ENCODE data around the gene IL6ST.
"Not testable (repeated sequence)": the region's sequence is repeated elsewhere in the genome, so short reads cannot be mapped to it uniquely, and the experiment has no call there.

The IL6ST gene

DNA sequence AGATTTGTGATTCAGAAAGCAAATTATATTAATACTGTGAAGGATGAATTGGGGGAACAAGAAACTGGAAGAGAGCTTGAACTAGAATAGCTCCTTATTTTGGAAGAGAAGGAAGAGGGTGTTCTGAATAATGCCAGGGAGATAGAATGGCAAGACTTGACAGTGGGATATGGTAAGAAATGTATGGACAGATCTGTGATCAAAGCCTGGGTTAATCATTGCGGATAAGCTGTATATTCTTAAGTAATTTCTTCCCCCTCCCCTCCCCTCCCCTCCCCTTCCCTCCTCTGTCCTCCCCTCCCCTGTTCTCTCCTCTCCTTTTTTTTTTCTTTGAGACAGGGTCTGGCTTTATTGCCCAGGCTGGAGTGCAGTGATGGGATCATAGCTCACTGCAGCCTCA is 10.1 kb upstream of the IL6ST start:
- no peak for DNase-seq (ENCODE audit: low read depth)

DNA sequence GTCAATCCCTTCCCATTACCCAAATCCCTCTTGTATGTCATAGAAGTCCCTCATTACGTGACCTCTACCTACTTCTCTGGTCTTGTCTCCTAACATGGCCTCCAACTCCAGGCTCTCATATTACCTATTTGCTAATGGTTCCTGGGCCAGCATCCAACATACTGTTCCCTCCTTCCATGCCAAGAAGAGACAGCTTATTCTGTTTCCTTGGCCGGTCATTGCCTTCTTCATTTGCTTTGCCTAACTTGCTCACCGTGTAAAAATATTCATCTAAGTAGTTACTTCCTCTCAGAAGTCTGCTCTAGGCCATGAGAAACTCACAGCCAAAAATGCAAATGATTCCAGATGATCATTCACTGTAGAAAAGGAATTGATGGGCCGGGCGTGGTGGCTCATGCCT is 8.9 kb upstream of the IL6ST start:
- DNase-seq (ENCODE audit: low read depth): no peak

DNA sequence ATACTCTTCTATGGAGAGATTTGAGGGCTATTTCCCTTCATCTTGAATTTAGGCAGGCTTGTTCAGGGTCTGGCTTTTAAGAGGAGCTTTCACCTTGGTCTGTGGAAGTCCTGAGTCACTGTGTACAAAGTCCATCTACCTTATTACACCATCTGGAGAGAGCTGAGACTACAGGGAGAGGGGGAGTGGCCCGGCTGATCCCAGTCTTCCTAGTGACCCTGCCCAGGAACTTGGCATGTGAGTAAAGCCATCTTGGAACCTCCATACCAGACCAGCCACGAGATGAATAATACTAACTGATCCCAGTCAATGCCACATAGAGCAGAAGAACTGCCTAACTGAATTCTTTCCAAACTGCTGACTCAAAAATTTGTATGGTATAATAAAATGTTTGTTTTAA is 8.4 kb upstream of the IL6ST start:
- no peak for DNase-seq (ENCODE audit: low read depth)

DNA sequence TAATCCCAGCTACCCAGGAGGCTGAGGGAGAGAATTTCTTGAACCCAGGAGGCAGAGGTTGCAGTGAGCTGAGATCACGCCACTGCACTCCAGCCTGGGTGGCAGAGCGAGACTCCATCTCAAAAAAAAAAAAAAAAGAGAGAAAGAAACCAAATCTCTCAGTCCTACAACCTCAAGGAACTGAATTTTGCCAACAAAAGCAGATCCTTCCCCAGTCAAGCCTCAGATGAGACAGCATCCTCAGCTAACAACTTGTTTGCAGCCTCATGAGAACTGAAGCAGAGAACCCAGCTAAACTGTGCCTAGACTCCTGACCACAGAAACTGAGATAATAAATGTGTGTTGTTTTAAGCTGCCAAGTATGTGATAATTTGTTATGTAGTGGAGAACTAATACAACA is 7.5 kb upstream of the IL6ST start:
- DNase-seq (ENCODE audit: low read depth): no peak

DNA sequence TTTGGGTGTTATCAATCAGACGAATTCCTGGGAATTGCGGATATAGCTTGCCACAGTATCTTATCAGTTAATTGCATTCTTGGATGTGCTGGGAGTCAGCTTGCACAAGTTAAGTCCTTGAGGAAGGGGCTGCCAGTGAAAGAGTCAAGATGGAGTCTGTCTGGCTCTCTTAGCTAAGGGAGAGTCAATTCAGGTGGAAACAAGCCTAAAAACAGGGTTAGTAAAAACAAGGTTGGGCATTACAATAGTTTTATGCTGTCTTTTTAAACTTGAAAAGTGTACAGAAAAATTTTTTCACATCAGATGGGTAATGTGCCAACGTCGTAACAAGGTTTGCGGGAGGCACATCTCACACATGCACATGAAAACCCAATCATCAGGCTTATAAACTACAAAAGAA is 5.5 kb upstream of the IL6ST start:
- not testable (repeated sequence) for DNase-seq (ENCODE audit: low read depth)

DNA sequence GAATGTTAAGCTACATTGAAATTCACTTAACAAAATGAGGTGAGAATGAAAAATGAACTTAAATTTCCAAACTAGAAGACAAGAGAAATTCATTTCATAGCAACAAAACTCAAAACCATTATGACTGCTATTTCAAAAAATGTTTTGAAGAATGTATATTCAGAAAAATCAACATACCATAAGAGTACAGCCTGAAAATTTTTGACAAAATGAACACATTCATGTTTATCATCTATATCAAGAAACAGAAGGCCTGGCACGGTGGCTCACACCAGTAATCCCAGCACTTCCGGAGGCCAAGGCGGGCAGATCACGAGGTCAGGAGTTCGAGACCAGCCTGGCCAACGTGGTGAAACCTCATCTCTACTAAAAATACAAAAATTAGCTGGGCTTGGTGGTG is 4.2 kb upstream of the IL6ST start:
- no peak for DNase-seq (ENCODE audit: low read depth)

DNA sequence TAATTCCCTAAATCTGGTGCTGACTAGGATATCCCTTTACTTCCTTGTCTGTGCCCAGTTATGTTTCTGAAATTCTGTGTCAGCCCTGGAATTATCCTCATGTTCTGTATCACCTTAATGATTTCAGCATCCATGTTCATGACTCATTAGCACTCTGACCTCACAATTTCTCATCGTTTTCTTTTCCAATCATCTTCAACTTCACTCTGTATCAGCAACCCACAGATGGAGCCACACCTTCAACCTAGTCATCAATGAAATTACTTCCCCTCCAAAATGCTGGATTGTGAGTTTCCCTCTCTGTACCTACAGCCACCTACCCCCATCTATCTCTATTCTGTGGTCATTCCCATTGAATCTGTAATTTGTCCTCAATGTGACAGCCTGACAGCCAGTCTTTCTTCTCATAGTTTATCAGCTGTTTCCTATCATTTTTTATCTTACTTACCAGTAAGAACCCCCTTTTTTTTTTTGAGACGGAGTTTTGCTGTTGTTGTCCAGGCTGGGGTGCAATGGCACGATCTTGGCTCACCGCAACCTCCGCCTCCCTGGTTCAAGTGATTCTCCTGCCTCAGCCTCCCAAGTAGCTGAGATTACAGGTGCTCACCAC is 3.1 kb upstream of the IL6ST start:
- DNase-seq (ENCODE audit: low read depth): no peak

DNA sequence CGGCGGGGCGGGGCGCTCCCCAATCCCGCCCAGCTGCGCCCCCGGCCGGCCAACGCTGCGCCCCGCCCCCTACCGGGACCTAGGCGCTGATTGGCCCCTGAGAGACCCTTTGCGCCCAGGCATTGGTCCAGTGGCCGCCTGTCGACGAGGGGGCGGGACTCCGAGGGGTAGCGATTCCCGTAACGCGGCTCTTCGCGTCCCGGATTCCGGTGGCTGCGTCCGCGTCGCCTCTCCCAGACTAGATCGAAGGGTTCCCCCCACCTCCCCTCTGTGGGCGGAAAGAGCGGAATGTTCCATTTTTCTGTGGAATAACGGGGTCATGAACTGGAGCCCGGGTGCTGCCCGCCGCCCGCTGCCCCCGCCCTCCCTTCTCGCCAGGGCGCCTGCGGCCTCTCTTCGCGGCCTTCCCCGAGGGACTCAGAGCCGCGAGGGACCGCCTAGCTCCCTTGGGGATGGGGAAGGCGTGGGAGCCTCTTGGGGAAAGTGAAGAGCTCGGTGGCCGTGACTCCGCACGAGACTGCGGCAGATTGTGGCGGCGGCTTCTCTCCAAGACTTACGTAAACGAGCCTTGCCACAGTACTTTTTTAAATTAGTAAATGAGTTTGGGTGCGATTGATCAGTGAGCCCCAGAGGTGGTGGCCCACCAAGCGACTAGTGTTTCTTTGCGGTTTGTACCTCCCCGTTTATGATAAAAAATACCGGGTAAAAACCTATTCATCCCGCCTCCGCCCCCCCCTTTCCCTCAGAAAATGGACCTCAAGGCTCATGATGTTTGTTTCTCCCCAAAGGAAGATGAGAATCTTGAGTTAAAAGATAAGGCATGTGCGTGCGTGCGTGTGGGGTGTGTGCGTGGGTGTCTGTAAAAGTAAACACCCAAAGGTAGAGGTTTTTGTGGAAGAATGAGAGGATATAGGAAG is 493 bp upstream of the IL6ST start:
- DNase-seq (ENCODE audit: low read depth): peak; percentile 94

DNA sequence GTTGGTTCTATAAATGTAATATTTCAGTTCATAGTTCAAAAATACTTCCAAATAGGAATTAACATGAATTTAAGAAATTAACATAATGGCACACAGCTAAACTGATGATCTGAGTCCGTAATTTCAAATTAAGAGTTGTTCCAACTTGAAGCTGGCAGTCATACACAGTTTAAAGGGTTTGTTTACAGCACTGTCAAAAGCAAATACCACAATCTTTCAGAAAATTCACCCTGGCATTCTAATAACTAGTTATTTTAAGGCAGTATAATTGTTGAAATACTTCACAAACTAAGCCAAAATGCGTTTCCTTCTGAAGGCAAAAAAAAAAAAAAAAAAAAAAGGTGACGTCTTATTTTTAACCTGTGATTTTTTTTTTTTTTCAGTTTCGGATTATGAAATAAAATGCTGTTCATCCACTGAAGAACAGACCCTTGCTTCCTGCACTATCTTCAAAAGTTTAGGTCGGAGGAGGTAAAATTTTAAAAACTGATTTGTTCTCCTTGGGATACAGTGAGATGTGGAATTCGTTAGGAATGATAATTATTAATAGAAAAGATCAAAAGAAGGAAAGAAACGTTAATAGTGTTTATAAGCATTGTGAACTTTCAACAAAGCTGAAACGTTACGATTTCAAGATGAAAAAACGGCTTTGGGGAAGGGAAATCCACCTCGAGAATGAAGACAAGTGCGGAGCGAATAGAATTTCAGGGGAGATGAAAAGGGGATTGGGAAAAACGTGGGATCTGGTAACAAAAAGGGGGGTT is 850 bp downstream of the IL6ST start:
- no peak for DNase-seq (ENCODE audit: low read depth)

DNA sequence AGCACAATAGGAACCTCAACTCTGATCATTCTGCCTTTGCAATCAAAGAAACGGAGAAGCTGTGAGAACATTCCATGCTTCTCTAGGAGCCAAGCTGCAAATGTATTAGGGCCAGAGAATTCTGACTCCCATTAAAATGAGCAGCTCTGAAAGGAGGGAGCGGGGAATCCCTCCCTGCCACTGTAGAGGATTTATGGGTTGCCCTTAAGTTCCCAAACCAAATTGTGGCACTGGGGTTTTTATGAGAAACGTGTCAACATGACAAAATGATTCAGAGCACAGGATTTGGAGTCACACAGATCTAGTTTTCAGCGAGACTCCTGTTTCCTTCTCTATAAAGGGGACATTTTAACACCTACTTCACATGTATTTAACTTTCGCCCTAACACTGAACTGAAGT is 1.8 kb downstream of the IL6ST start:
- no peak for DNase-seq (ENCODE audit: low read depth)

DNA sequence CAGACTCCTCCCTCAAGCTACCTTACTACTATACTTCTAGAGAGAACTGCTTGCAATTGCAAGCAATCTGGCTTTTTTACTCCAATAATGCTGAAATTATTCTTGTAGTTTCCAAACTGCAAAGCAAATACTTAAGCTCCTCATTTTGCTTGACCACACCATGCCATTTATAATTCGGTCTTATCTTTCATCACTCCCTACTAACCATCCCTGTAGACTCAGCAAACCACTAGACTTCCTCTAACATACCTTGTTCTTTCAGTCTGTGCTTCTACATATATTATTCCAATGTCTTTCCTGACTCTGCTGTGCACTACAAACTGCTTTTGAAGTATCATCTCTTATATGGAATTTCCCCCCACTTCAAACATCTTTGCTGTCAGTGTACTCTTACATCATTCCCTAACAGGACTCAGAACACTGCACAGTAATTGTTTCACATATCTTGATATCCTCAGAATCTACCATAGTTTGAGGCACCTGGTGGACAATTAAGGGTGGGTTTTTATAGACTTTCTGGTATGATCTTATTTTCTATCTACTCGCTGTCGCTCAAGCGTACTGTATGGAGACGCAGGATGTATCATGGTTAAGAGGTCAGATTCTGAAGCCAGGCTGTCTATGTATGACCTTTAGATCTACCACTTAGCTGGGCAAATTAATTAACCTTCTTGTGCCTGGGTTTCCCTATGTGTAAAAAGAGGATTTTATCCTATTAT is 2.8 kb downstream of the IL6ST start:
- no peak for DNase-seq (ENCODE audit: low read depth)

DNA sequence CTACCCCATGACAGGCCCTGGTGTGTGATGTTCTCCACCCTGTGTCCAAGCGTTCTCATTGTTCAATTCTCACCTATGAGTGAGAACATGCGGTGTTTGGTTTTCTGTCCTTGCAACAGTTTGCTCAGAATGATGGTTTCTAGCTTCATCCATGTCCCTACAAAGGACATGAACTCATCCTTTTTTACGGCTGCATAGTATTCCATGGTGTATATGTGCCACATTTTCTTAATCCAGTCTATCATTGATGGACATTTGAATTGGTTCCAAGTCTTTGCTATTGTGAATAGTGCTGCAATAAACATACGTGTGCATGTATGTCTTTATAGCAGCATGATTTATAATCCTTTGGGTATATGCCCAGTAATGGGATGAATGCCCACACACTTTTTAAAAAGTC is 3.9 kb downstream of the IL6ST start:
- not testable (repeated sequence) for DNase-seq (ENCODE audit: low read depth)

DNA sequence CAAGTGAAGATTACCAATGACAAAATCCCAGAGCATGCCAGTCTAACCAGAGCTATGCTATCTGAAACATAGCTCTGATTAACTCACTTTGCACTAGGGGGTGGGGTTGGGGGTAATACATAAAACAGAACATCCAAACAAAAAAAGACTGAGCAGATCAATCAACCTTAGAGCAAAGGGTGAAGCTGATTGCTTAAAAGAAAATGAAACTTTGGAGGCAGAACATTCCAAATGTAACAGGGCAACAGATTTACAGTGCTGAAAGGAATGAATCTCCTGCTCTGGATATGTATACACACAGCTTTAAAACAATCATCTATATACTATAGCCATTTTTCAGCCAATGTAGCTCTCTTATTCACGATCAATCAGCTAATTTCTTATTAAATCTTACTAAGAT is 4.9 kb downstream of the IL6ST start:
- no peak for DNase-seq (ENCODE audit: low read depth)

DNA sequence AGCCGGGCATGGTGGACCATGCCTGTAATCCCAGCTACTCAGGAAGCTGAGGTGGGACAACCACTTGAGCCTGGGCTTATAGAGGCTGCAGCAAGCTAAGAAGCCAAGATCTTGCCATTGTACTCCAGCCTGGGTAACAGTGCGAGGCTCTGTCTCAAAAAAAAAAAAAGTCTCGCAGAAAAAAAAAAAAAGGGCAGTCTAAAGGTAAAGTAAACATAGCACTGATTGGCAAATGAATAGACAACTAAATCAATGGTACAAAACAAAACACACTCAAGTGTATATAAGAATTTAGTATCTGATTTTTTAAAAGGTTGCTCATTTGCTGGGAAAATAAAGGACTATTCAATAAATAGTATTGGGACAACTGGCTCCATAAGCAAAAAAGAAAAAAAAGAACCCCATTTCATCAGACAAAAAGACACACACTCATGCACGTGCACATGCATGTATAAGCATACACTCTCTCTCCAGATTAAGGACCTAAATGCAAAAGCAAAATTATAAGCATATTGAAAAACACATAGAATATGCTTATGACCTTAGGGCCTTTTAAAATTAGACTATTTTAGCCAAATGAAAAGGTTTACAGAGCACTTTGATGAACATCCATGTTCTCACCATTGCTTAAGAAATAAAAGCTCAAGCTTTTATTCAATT is 5.7 kb downstream of the IL6ST start:
- DNase-seq (ENCODE audit: low read depth): no peak

DNA sequence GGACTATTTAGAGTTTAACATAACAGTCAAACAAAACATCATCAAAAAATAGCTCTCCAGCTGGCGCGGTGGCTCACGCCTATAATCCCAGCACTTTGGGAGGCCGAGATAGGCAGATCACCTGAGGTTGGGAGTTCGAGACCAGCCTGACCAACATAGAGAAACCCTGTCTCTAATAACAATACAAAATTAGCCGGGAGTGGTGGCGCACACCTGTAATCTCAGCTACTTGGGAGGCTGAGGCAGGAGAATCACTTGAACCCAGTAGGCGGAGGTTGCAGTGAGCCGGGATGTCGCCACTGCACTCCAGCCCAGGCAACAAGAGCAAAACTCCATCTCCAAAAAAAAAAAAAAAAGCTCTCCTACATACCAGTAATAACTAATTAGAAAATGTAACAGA is 6.3 kb downstream of the IL6ST start:
- not testable (repeated sequence) for DNase-seq (ENCODE audit: low read depth)

DNA sequence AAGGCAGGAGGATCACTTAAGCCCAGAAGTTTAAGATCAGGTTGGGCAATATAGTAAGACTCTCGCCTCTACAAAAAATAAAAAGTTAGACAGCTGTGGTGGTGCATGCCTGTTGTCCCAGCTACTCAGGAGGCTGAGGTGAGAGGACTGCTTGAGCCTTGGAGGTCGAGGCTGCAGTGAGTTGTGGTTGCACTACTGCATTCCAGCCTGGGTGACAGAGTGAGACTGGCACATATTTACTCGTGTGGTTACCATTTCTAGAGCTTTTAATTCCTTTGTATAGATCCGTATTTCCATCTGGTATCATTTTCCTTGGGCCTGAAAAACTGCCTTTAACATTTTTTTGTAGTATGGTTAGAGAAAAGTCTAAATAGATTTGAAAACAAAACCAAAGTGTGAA is 7.8 kb downstream of the IL6ST start:
- DNase-seq (ENCODE audit: low read depth): no peak

DNA sequence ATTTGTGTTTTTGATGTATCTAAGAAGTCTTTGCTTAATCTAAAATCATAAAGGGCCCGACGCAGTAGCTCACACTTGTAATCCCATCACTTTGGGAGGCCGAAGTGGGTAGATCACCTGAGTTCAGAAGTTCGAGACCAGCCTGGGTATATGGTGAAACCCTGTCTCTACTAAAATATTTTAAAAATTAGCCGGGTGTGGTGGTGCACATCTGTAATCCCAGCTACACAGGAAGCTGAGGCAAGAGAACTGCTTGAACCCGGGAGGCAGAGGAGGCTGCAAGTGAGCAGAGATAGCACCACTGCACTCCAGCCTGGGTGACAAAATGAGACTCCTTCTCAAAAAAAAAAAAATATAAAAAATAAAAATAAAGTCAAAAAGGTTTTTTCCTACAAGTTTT is 9.6 kb downstream of the IL6ST start:
- DNase-seq (ENCODE audit: low read depth): no peak

DNA sequence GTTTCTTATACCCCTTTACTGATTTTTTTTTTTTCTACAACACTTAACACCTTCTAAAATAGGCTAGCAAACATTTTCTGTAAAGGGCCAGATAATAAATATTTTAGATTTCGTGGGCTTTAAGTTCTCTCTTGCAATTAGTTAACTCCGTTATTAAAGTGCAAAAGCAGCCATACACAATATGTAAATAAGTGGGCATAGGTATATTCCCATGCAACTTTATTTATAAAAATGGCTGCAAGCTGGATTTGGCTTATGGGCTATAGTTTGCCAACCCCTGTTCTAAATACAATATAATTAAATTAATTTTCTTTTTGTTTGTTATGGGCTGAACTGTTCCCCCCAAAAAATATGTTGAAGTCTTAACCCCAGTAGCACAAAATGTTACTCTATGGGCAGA is 10.8 kb downstream of the IL6ST start:
- no peak for DNase-seq (ENCODE audit: low read depth)

DNA sequence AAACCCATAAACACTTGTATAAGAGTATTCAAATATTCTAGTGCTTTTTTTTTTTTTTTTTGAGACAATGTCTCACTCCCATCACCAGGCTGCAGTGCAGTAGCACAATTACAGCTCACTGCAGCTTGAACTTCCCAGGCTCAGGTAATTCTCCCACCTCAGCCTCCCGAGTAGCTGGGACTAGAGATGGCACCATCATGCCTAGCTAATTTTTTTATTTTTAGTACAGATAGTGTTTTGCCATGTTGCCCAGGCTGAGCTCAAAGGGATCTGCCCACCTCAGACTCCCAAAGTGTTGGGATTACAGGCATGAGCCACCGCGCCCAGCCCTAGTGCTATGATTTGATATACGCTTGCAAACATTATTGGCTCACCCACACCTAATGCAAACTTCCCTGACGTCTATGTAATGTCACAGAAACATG is 11.8 kb downstream of the IL6ST start:
- no peak for DNase-seq (ENCODE audit: low read depth)

DNA sequence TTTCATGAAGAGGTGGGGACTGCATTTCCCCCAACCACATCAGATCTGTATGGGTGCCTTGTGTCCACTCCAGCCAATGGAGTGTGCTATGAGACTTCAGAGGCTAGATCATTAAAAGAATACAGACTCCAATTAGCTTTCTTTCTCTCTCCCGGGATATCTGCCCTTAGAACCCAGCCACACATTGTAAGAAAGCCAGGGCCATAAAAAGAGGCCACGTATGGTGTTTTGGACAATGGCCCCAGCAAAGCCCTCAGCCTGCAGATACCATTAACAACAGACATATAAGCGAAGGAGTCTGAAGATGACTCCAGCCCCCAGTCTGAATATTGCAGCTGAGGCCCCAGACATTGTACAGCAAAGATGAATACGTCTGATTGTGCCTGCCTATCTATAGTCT is 21.5 kb downstream of the IL6ST start:
- no peak for DNase-seq (ENCODE audit: low read depth)

DNA sequence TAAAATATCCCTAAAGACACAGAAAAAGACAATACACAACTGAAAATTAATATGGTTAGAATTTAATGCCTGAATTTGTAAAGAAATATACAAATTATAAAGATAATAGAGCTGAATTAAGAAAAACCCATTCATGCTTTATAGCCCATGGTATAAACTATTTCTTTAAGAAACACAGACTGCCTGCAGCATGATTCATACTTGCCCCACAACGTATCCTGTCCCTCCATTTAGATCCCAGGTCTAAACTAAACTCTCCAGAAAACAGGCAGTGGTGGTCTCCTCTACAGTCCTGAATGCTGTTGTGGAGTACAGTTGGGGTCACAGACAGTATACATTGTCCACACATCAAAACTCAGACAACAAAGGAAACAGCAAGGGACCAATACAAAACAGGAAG is 24.8 kb downstream of the IL6ST start:
- DNase-seq (ENCODE audit: low read depth): no peak

DNA sequence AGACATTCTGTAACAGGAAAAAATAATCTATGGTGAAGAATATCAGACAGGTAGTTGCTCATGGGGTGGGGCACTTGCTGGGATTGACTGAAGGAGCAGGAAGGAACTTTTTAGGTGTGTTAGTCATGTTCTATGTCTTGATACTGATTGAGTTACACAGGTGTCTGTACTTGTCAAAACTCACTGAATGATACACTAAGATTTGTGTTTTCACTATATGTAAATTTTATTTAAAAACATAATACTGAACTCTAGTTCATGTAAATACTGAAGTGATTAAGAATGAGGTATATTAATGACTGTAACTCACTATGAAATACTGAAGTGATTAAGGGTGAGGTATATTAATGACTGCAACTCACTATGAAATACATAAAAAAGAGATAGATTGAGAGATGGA is 28.5 kb downstream of the IL6ST start:
- no peak for DNase-seq (ENCODE audit: low read depth)
